Esophagus squamous epithelium (tissue), 4 donors: ENCODE data around the gene NUBPL.

Source experiments
- POLR2A ChIP-seq, 4 donors: fragments of 450-650 bp; IDR thresholded peaks; one replicate each; pipeline ENCODE4 v1.6.1; 2017; ENCODE audit warnings: antibody characterized with exemption in 4 of 4, mild to moderate bottlenecking in 4 of 4, moderate library complexity in 3 of 4
- TF ChIP-seq, protein P1 (sequence below), 6 experiments: fragments of 450-650 bp in 4 of 6; fragments of 200-600 bp in 2 of 6; sonication (generic) in 2 of 6; IDR thresholded peaks; one replicate each; pipeline ENCODE4 v1.5.1; 2016 to 2019; ENCODE audit warnings: antibody characterized with exemption in 6 of 6, mild to moderate bottlenecking in 4 of 6, moderate library complexity in 4 of 6

DNA sequence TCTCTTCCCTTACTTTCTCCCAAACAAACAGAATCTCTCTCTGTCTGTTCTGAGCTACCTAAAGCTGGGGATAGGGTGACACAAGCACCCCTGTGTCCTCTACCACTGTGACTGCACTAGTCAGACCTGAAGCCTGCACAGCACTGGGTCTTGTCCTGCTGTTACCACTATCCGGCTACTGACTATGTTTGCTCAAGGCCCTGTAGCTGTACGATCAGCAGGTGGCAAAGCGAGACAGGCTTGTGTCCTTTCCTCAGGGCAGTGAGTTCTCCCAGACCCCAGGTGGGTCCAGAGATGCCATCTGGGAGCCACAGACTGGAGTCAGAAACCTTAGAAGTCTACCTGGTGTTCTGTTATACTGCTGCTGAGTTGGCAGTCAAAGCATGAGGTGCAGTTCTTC is 116.4 kb downstream of the NUBPL start:
- TF ChIP-seq POLR2A (IDR thresholded peaks at IDR 0.05), result no peak
- TF ChIP-seq, protein P1, sequence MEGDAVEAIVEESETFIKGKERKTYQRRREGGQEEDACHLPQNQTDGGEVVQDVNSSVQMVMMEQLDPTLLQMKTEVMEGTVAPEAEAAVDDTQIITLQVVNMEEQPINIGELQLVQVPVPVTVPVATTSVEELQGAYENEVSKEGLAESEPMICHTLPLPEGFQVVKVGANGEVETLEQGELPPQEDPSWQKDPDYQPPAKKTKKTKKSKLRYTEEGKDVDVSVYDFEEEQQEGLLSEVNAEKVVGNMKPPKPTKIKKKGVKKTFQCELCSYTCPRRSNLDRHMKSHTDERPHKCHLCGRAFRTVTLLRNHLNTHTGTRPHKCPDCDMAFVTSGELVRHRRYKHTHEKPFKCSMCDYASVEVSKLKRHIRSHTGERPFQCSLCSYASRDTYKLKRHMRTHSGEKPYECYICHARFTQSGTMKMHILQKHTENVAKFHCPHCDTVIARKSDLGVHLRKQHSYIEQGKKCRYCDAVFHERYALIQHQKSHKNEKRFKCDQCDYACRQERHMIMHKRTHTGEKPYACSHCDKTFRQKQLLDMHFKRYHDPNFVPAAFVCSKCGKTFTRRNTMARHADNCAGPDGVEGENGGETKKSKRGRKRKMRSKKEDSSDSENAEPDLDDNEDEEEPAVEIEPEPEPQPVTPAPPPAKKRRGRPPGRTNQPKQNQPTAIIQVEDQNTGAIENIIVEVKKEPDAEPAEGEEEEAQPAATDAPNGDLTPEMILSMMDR (IDR thresholded peaks at IDR 0.05), result no peak
